Measurements from ENCODE around the gene GABRR1. TPM values are rescaled to one million over a fixed set of nuclear protein-coding genes. Genes with fewer than 3 reads are reported as not detected.
"Not testable (repeated sequence)": the region's sequence is repeated elsewhere in the genome, so short reads cannot be mapped to it uniquely, and the experiment has no call there.

GABRR1 gene
- total RNA-seq, 1 donor from 2014 or later: 0.12 TPM

DNA sequence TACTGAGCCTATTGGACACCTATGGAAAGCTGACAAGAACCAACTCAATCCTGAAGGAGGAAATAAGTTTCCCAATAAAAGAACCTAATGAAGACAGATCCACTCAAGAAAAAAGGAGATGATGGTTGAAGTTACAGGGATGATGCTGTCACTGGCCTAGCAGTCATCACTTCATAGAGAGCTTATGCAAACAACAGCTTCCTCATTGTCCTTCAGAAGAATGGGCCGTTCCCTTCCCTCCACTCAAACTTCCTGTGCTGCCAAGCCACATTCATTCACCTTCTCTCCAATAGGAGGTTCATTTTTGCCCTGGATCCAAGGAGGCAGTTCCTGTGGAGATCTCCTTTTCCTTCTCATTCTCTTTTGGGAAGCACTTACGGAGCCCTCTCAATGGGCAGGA is 85.1 kb downstream of the GABRR1 start:
- peaks cover 13% of the 10 kb centered on the region for H3K36me3 Mint-ChIP-seq (ENCODE audit: low read depth)
- H3K27me3 Mint-ChIP-seq (ENCODE audit: low read depth): no peaks in the 10 kb centered on the region
- no peak overlapping the region for H3K4me3 Mint-ChIP-seq
- no peak overlapping the region for H3K27ac Mint-ChIP-seq (ENCODE audit: unreplicated experiment)
- TF ChIP-seq, protein P1, sequence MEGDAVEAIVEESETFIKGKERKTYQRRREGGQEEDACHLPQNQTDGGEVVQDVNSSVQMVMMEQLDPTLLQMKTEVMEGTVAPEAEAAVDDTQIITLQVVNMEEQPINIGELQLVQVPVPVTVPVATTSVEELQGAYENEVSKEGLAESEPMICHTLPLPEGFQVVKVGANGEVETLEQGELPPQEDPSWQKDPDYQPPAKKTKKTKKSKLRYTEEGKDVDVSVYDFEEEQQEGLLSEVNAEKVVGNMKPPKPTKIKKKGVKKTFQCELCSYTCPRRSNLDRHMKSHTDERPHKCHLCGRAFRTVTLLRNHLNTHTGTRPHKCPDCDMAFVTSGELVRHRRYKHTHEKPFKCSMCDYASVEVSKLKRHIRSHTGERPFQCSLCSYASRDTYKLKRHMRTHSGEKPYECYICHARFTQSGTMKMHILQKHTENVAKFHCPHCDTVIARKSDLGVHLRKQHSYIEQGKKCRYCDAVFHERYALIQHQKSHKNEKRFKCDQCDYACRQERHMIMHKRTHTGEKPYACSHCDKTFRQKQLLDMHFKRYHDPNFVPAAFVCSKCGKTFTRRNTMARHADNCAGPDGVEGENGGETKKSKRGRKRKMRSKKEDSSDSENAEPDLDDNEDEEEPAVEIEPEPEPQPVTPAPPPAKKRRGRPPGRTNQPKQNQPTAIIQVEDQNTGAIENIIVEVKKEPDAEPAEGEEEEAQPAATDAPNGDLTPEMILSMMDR (conservative IDR thresholded peaks at IDR 0.05): no peak
- peaks cover 4% of the 10 kb centered on the region for H3K9me3 Mint-ChIP-seq
- no peak for DNase-seq (ENCODE audit: low read depth, low spot score)
- H3K4me1 Mint-ChIP-seq: no peaks in the 10 kb centered on the region

DNA sequence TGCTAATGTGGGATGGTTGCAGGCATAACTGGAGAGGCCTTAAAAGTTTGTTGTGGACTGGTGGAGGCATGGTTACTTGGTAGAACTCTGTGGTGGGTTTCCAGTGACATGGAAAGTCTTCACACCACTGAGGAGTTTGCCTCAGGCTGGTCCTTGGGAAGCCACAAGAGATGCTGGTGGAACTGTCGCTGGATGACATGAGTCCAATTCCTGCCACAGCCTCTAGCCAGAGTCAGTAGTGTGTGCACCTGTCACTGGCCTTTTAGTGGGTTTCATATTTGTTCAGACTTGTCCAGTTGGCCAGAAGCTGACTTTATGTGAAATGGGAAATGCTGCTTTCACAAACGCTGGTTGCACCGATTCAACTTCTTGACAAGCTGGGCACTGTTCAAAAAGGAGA is 85.6 kb downstream of the GABRR1 start:
- H3K36me3 Mint-ChIP-seq (ENCODE audit: low read depth): peaks cover 13% of the 10 kb centered on the region
- H3K27ac Mint-ChIP-seq (ENCODE audit: unreplicated experiment): no peak overlapping the region
- H3K27me3 Mint-ChIP-seq (ENCODE audit: low read depth): no peaks in the 10 kb centered on the region
- TF ChIP-seq, protein P1 (conservative IDR thresholded peaks at IDR 0.05): no peak
- peaks cover 4% of the 10 kb centered on the region for H3K9me3 Mint-ChIP-seq
- DNase-seq (ENCODE audit: low read depth, low spot score): no peak
- H3K4me3 Mint-ChIP-seq: no peak overlapping the region
- no peaks in the 10 kb centered on the region for H3K4me1 Mint-ChIP-seq

DNA sequence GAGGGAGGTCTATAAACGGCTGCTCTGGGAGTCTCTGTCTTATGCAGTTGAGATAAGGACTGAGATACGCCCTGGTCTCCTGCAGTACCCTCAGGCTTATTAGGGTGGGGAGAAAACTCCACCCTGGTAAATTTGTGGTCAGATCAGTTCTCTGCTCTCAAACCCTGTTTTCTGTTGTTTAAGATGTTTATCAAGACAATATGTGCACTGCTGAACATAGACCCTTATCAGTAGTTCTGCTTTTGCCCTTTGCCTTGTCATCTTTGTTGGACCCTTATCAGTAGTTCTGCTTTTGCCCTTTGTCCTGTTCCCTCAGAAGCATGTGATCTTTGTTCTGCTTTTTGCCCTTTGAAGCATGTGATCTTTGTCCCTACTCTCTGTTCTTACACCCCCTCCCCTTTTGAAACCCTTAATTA is 88.9 kb downstream of the GABRR1 start:
- H3K27ac Mint-ChIP-seq (ENCODE audit: unreplicated experiment); H3K4me3 Mint-ChIP-seq; H3K27me3 Mint-ChIP-seq (ENCODE audit: low read depth); H3K4me1 Mint-ChIP-seq; DNase-seq (ENCODE audit: low read depth, low spot score); H3K9me3 Mint-ChIP-seq: not testable (repeated sequence)
- H3K36me3 Mint-ChIP-seq (ENCODE audit: low read depth): peaks cover 11% of the 10 kb centered on the region

Other genes starting within 250 kb of the GABRR1 start
- gene PNRC1, start 136.6 kb downstream of the GABRR1 start, total RNA-seq: 42.0 and 51.4 TPM in 2 replicates
- gene SRSF12, start 99.3 kb downstream of the GABRR1 start, total RNA-seq: 21.9 and 23.5 TPM in 2 replicates
- gene PM20D2, start 71.3 kb downstream of the GABRR1 start, total RNA-seq: 16.1 and 16.5 TPM in 2 replicates
- gene GABRR2, start 97.9 kb upstream of the GABRR1 start, total RNA-seq: 0.34 and 0.51 TPM in 2 replicates
- 34.1 and 36.8 TPM in 2 replicates for gene UBE2J1, start 135.4 kb upstream of the GABRR1 start, total RNA-seq
- 12.8 and 14.0 TPM in 2 replicates for gene RRAGD, start 194.9 kb upstream of the GABRR1 start, total RNA-seq
- 20.5 and 20.7 TPM in 2 replicates for gene ANKRD6, start 215.8 kb upstream of the GABRR1 start, total RNA-seq

All from neural crest cell (in vitro differentiated cells).